NT2/D1 (cell line): Measurements from ENCODE around the gene ANGPT4.

Source experiments
- DNase-seq: peaks from one replicate; pipeline ENCODE4 v3.0.0-alpha.2; 2011; ENCODE audit warnings: low read depth, low spot score
- H3K27me3 ChIP-seq: 2 replicates; pipeline ENCODE4 v1.6.0; 2011; ENCODE audit warnings: mild to moderate bottlenecking; ENCODE audit not compliant: insufficient read length, insufficient read depth
- H3K36me3 ChIP-seq: 2 replicates; pipeline ENCODE4 v1.6.1; 2011; ENCODE audit warnings: mild to moderate bottlenecking, low read length, mixed read lengths; ENCODE audit not compliant: insufficient read depth, insufficient read length
- H3K4me1 ChIP-seq: 2 replicates; pipeline ENCODE4 v1.5.1; 2011; ENCODE audit not compliant: insufficient read depth, insufficient read length
- H3K4me3 ChIP-seq: 2 replicates; pipeline ENCODE4 v1.5.1; 2011; ENCODE audit warnings: low read depth; ENCODE audit not compliant: insufficient read length
- H3K9ac ChIP-seq: 2 replicates; pipeline ENCODE4 v1.6.0; 2011; ENCODE audit warnings: low read depth; ENCODE audit not compliant: insufficient read length
- H3K9me3 ChIP-seq: 2 replicates; pipeline ENCODE4 v1.5.1; 2011; ENCODE audit warnings: mild to moderate bottlenecking, low read length; ENCODE audit not compliant: insufficient read depth
- SUZ12 ChIP-seq: IDR thresholded peaks from 2 replicates; pipeline ENCODE4 v1.6.1; 2011; ENCODE audit not compliant: insufficient read length, insufficient read depth; ENCODE audit errors: extremely low read depth
- YY1 ChIP-seq: IDR thresholded peaks from 2 replicates; pipeline ENCODE4 v1.6.1; 2011; ENCODE audit not compliant: insufficient read length, insufficient read depth
- ZNF274 ChIP-seq: IDR thresholded peaks from 2 replicates; pipeline ENCODE4 v1.6.1; 2011; ENCODE audit warnings: mild to moderate bottlenecking, low read depth, low read length

The ANGPT4 gene

DNA sequence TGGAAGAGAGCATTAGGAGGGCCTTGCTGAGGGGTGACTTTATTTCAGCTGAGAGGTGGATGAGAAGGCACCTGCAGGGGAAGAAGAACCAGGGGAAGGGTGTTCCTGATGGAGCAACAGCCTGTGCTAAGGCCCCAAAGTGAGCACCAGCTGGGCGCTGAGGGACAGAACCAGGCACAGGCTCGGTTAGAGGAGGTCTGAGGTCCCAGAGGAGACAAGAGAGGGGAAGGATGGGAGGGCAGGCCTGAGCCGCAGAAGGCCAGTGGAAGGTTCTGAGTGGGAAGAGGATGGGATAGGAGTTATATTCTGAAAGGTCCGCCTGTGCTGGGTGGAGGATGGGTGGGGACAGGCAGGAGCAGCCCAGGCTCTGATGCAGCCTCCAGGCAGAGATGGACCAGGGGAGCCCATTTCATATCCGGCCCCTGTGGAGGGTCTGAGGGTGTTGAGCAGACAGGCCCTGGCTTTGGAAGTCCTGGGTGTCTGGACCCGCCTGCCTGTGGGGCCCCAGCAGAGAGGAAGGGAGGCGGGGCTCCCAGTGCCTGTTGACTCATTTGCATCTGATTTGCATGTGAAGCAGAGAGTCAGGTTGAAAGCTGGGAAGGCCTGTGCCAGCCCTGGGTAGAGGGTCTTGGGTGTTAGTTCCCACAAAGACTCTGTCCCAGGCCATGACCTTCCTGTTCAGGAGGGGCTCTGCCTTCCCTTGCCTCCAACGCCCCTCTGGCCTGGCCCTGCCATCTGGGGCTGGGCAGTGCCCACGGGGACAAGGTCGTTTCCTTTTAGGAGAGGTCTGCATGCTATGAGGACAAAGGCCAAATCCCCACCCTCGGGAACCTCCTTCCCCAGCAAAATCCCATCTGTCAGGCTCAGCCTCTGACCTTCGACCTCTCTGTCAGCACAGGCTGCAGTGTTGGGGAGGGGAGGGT lies 93.2 kb downstream of the ANGPT4 start:
- H3K27me3 ChIP-seq = no peaks in the 10 kb centered on the region
- no peak overlapping the region for H3K4me3 ChIP-seq
- DNase-seq = no peak
- TF ChIP-seq YY1 (no peak), ZNF274 (no peak), SUZ12 (no peak)
- H3K36me3 ChIP-seq = no peaks in the 10 kb centered on the region
- no peaks in the 10 kb centered on the region; the same call in 1 of the 2 replicates for H3K9me3 ChIP-seq
- H3K4me1 ChIP-seq = peaks cover 6% of the 10 kb centered on the region
- no peak overlapping the region for H3K9ac ChIP-seq

DNA sequence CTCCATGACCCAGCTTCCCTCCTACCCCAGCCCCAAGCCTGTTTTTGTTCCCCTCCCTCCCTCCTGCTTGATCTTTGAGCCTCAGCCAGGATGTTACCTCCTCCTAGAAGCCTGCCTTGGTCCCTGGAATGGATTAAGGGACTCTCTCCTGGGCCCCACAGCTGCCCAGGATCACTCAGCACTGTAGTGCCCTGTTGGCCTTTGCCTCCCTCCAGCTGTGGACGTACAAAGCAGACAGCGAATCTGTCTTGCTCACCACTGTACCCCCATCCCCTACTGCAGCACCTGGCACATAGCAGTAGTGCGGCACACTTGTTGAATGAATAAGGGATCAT lies 94.4 kb downstream of the ANGPT4 start:
- Histone ChIP-seq H3K4me3 (no peak overlapping the region), H3K36me3 (no peaks in the 10 kb centered on the region)
- TF ChIP-seq ZNF274 = no peak
- TF ChIP-seq YY1 = no peak

DNA sequence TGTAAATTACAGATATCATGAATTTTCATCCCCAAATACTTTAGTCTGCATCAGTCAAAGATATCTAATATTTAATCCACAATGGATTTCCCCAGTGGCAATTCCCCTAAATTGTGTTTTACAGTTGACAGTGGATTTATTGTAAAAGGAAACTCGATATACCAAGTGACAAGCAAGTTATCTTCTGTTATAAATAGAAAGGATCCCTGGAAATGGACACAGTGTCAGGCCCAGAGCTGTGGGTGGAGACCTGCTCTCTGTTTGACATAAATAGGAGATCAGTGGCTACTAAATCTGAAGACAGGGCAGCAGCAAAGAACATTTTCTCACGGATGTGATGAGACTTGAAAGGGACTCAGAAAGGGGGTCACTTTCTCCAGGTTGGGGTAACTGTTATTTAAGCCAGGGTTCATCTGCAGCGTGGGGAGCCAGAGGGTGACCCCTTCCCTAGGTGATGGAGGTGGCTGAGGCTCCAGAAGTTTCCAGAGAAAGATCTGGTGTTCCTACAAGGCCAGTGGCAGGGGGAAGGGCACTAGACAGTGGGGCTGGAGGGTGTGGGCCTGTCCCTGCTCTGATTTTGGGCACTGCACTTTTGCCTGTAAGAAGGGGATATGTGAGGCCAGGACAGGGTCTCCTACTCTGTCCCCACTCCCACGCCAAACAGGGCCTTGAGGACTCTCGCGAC lies 94.9 kb downstream of the ANGPT4 start:
- H3K4me1 ChIP-seq = peaks cover 6% of the 10 kb centered on the region
- DNase-seq = no peak
- H3K27me3 ChIP-seq = no peaks in the 10 kb centered on the region
- no peak for TF ChIP-seq ZNF274
- no peak for TF ChIP-seq SUZ12
- no peak for TF ChIP-seq YY1
- H3K9me3 ChIP-seq = no peaks in the 10 kb centered on the region; the same call in 1 of the 2 replicates
- H3K36me3 ChIP-seq = no peaks in the 10 kb centered on the region
- peak overlapping the region; percentile 34 for H3K9ac ChIP-seq
- H3K4me3 ChIP-seq = no peak overlapping the region

More for the DNA sequence above, 94.4 kb downstream of the ANGPT4 start:
- no peaks in the 10 kb centered on the region for H3K27me3 ChIP-seq
- no peak for DNase-seq
- H3K4me1 ChIP-seq = peaks cover 6% of the 10 kb centered on the region
- H3K9me3 ChIP-seq = no peaks in the 10 kb centered on the region; the same call in 1 of the 2 replicates
- H3K9ac ChIP-seq = peak overlapping the region; percentile 34

DNA sequence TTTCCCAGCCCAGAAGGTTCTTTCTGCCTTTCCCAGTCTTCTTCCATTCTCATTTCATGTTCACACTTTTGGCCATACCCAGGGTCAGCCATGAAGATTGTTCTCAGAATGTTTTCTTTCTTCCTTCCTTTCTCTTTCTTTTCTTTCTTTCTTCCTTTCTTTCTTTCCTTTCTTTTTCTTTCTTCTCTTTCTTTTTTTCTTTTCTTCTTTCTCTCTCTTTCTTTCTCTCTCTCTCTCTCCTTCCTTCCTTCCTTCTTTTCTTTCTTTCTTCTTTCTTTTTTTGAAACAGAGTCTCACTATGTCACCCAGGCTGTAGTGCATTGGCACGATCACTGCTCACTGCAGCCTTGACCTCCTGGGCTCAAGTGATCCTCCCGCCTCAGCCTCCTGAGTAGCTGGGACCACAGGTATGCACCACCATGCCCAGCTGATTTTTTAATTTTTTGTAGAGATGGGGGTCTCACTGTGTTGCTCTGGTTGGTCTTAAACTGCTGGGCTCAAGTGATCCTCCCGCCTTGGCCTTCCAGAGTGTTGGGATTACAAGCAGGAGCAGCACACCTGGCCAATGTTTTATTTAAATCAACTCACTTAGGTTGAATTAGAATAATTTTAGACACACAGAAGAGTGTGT lies 95.7 kb downstream of the ANGPT4 start:
- Histone ChIP-seq H3K9ac (no peak overlapping the region), H3K27me3 (no peaks in the 10 kb centered on the region), H3K9me3 (no peaks in the 10 kb centered on the region), H3K4me1 (peaks cover 8% of the 10 kb centered on the region), H3K36me3 (no peaks in the 10 kb centered on the region), H3K4me3 (no peak overlapping the region)
- TF ChIP-seq SUZ12 (no peak), YY1 (no peak), ZNF274 (no peak)
- no peak for DNase-seq
